RWPE2 (cell line): ENCODE measurements around the gene ZNF483.
"Not testable (repeated sequence)": the region's sequence is repeated elsewhere in the genome, so short reads cannot be mapped to it uniquely, and the experiment has no call there.

Experiments used
- ATAC-seq: fragments of 200-7000 bp; cut with Tn5 transposase; 3 replicates; pipeline ENCODE4 v1.9.1; 2021; ENCODE audit warnings: low read depth
- DNase-seq: peaks from one replicate; pipeline ENCODE4 v3.0.0-alpha.2; 2020; ENCODE audit warnings: low spot score
- H3K27ac ChIP-seq: fragments of 450-650 bp; 2 replicates; pipeline ENCODE4 v1.5.1; 2017; ENCODE audit warnings: mild to moderate bottlenecking; ENCODE audit not compliant: poor library complexity, severe bottlenecking
- H3K27me3 ChIP-seq: fragments of 250-450 bp; sonication (Bioruptor Pico); 2 replicates; pipeline ENCODE4 v1.5.1; 2021; ENCODE audit warnings: mild to moderate bottlenecking, moderate library complexity; ENCODE audit not compliant: insufficient read depth, poor library complexity, severe bottlenecking
- H3K36me3 ChIP-seq: fragments of 250-450 bp; sonication (Bioruptor Pico); 2 replicates; pipeline ENCODE4 v1.5.1; 2020; ENCODE audit warnings: low read depth, mild to moderate bottlenecking, moderate library complexity
- H3K4me1 ChIP-seq: fragments of 250-450 bp; sonication (Bioruptor Pico); 2 replicates; pipeline ENCODE4 v1.5.1; 2021; ENCODE audit warnings: mild to moderate bottlenecking, moderate library complexity; ENCODE audit not compliant: insufficient read depth, poor library complexity, severe bottlenecking
- H3K4me3 ChIP-seq: fragments of 250-450 bp; sonication (Bioruptor Pico); 2 replicates; pipeline ENCODE4 v1.5.1; 2021; ENCODE audit warnings: mild to moderate bottlenecking, moderate library complexity; ENCODE audit not compliant: severe bottlenecking
- H3K9me3 ChIP-seq: fragments of 250-450 bp; sonication (Bioruptor Pico); 2 replicates; pipeline ENCODE4 v1.5.1; 2021; ENCODE audit warnings: mild to moderate bottlenecking, moderate library complexity; ENCODE audit not compliant: severe bottlenecking
- CTCF ChIP-seq: fragments of 450-650 bp; IDR thresholded peaks from one replicate; pipeline ENCODE4 v1.5.1; 2017; ENCODE audit warnings: mild to moderate bottlenecking, moderate library complexity; ENCODE audit not compliant: poor library complexity, severe bottlenecking

The ZNF483 gene

GRCh38 chr9:111561165-111561719 lies 36.3 kb downstream of the ZNF483 start:
- H3K36me3 ChIP-seq, result peaks cover 44% of the 10 kb centered on the region
- H3K27ac ChIP-seq, result no peak overlapping the region
- DNase-seq, result no peak
- no peaks in the 10 kb centered on the region for H3K27me3 ChIP-seq
- H3K4me1 ChIP-seq, result no peaks in the 10 kb centered on the region
- no peak overlapping the region for H3K4me3 ChIP-seq
- H3K9me3 ChIP-seq, result peaks cover 4% of the 10 kb centered on the region
- ATAC-seq, result no peak
- no peak for TF ChIP-seq CTCF

DNA sequence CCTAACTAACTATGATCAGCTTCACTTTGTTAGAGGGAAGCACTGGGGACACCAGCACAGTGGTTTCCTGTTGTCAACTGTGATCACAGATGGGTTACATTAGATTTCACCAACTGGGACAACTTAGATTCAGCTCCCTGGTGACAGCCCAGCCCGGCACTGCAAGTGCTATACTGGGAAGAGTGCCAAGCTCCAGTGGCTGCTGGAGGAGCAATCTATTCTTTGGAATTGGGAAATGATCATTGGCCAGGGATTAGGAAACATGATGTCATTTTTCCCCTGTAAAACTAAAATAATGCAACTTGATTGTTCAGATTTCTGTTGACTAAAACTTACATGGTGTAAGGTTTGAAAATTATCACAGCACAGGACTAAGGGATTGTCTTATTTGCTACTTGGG lies 41.3 kb downstream of the ZNF483 start:
- ATAC-seq, result no peak
- Histone ChIP-seq H3K4me3 (no peak overlapping the region), H3K27ac (no peak overlapping the region), H3K9me3 (no peaks in the 10 kb centered on the region), H3K27me3 (no peaks in the 10 kb centered on the region), H3K4me1 (no peaks in the 10 kb centered on the region), H3K36me3 (peaks cover 94% of the 10 kb centered on the region)
- DNase-seq, result no peak
- TF ChIP-seq CTCF, result no peak

DNA sequence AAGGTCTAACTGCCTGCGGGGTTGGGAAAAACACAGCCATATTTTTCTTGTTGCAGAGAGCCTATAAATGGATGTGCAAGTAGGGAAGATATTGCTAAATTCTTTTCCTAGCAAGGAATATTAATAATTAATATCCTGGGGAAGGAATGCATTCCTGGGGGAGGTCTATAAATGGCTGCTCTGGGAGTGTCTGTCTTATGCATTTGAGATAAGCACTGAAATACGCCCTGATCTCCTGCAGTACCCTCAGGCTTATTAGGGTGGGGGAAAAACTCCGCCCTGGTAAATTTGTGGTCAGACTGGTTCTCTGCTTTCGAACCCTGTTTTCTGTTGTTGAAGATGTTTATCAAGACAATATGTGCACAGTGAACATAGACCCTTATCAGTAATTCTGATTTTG lies 43.1 kb downstream of the ZNF483 start:
- not testable (repeated sequence) for H3K4me1 ChIP-seq, H3K4me3 ChIP-seq, H3K27me3 ChIP-seq, H3K9me3 ChIP-seq, DNase-seq, H3K27ac ChIP-seq, ATAC-seq
- peaks cover 96% of the 10 kb centered on the region for H3K36me3 ChIP-seq

DNA sequence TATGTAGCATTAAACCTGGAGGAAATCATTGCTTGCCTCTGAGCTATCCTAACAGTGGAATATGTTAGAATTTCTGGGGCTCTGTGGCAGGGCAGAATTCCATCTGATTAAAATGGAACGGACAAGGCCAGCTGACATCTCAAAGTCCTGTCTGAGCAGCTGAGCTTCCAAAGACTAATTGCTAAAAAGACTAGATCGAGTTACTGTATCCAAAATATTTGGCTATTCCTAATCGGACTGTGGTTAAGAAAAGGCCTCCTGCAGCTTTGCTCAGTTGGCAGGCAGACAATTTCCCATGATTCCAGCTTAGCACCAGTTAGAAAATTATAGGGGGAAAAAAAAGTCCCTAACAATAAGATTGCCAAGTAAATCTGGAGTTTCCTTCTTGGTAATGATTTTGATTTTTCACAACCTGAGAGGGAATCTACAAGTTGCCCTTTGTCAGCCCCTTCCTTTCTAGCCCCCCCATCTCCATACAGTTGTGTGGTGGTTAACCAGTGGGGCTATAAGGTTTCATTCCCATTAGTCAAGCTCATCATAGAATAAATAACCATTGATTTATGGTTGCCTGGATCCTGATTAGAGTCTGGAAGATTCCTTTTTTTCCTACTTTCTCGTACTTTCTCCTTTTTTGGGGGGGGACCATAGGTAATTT lies 48.1 kb downstream of the ZNF483 start:
- ATAC-seq (no peak), DNase-seq (no peak)
- Histone ChIP-seq H3K27me3 (no peaks in the 10 kb centered on the region), H3K27ac (no peak overlapping the region), H3K4me1 (no peaks in the 10 kb centered on the region), H3K36me3 (peaks cover 96% of the 10 kb centered on the region), H3K4me3 (no peak overlapping the region), H3K9me3 (no peaks in the 10 kb centered on the region)
- no peak for TF ChIP-seq CTCF

DNA sequence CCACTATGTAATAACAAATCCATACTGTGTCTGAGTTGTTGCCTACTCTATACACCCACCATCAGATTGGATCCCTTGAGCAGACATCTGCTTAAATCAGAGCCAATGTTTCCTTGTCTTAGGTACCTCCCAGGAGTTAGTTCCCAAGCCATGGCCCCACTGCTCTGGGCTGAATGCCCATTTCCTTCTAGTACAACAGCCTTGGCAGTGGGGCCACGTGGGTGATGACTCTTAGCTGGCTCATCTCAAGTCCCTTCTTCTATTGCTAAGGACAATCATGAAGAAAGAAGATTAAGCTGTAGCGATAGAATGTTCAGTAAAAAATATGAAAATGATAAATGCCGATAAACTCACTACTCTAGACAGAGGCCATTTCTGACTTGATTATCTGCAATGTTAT lies 57.9 kb downstream of the ZNF483 start:
- no peak for DNase-seq
- Histone ChIP-seq H3K36me3 (peaks cover 85% of the 10 kb centered on the region), H3K27ac (no peak overlapping the region), H3K27me3 (no peaks in the 10 kb centered on the region), H3K4me3 (no peak overlapping the region), H3K9me3 (no peaks in the 10 kb centered on the region), H3K4me1 (no peaks in the 10 kb centered on the region)
- no peak for ATAC-seq
- TF ChIP-seq CTCF, result no peak
